ENCODE measurements around the gene GAREM2. TPM values are rescaled to one million over a fixed set of nuclear protein-coding genes. Genes with fewer than 3 reads are reported as not detected.

The GAREM2 gene
- total RNA-seq, 2 donors from 2014 or later = 2.7 to 7.4 TPM

GRCh38 chr2:26184555-26185303 is 11.8 kb downstream of the GAREM2 start:
- DNase-seq (peak; percentile 81 to 90), ATAC-seq (peak; percentile 91)
- intact Hi-C loops (cut with DNase I, micrococcal nuclease) = no loop called here

- ATAC-seq (no peak), DNase-seq (no peak)
- intact Hi-C loops (cut with DNase I, micrococcal nuclease) = no loop called here
Observed at GRCh38 chr2:26185304-26185928, 12.5 kb downstream of the GAREM2 start.

GRCh38 chr2:26185954-26186770 is 13.3 kb downstream of the GAREM2 start:
- intact Hi-C loops (cut with DNase I, micrococcal nuclease) = no loop called here
- ATAC-seq (peak; percentile 14), DNase-seq (no peak)

- DNase-seq (no peak), ATAC-seq (no peak)
Observed at GRCh38 chr2:26187114-26187513, 14.2 kb downstream of the GAREM2 start.

GRCh38 chr2:26187537-26188104 is 14.7 kb downstream of the GAREM2 start:
- DNase-seq (no peak), ATAC-seq (no peak)
- intact Hi-C loops (cut with DNase I, micrococcal nuclease) = no loop called here

More at GRCh38 chr2:26187114-26187513, 14.2 kb downstream of the GAREM2 start:
- intact Hi-C loops (cut with DNase I, micrococcal nuclease) = no loop called here

- DNase-seq (no peak), ATAC-seq (no peak)
- intact Hi-C loops (cut with DNase I, micrococcal nuclease) = no loop called here
Observed at GRCh38 chr2:26189123-26189522, 16.2 kb downstream of the GAREM2 start.

GRCh38 chr2:26189751-26190150 is 16.9 kb downstream of the GAREM2 start:
- ATAC-seq (no peak), DNase-seq (no peak)
- intact Hi-C loops (cut with DNase I, micrococcal nuclease) = no loop called here

- DNase-seq (no peak), ATAC-seq (no peak)
Observed at GRCh38 chr2:26190369-26190768, 17.5 kb downstream of the GAREM2 start.

GRCh38 chr2:26191316-26192159 is 18.6 kb downstream of the GAREM2 start:
- intact Hi-C loops (cut with DNase I, micrococcal nuclease) = no loop called here
- ATAC-seq = peak; percentile 31
- no peak for DNase-seq

More at GRCh38 chr2:26190369-26190768, 17.5 kb downstream of the GAREM2 start:
- intact Hi-C loops (cut with DNase I, micrococcal nuclease) = no loop called here

GRCh38 chr2:26193578-26194231 is 20.8 kb downstream of the GAREM2 start:
- DNase-seq = no peak
- no peak for ATAC-seq
- intact Hi-C loops (cut with DNase I, micrococcal nuclease) = no loop called here

GRCh38 chr2:26195040-26195984 is 22.4 kb downstream of the GAREM2 start:
- no peak for ATAC-seq
- intact Hi-C loops (cut with DNase I, micrococcal nuclease) = no loop called here

GRCh38 chr2:26196683-26197418 is 24.0 kb downstream of the GAREM2 start:
- intact Hi-C loops (cut with DNase I, micrococcal nuclease) = no loop called here
- ATAC-seq (no peak), DNase-seq (no peak)

More at GRCh38 chr2:26195040-26195984, 22.4 kb downstream of the GAREM2 start:
- no peak for DNase-seq

GRCh38 chr2:26197516-26197915 is 24.6 kb downstream of the GAREM2 start:
- DNase-seq (no peak), ATAC-seq (no peak)
- intact Hi-C loops (cut with DNase I, micrococcal nuclease) = no loop called here

- DNase-seq (no peak), ATAC-seq (no peak)
- intact Hi-C loops (cut with DNase I, micrococcal nuclease) = no loop called here
Observed at GRCh38 chr2:26202981-26203490, 30.1 kb downstream of the GAREM2 start.

GRCh38 chr2:26203906-26204305 is 31.0 kb downstream of the GAREM2 start:
- intact Hi-C loops (cut with DNase I, micrococcal nuclease) = no loop called here
- no peak for ATAC-seq
- DNase-seq = no peak

- DNase-seq (no peak), ATAC-seq (no peak)
- intact Hi-C loops (cut with DNase I, micrococcal nuclease) = no loop called here
Observed at GRCh38 chr2:26212011-26212410, 39.1 kb downstream of the GAREM2 start.
